ENCODE data around the gene CREBRF. TPM values are rescaled to one million over a fixed set of nuclear protein-coding genes. Genes with fewer than 3 reads are reported as not detected.

The CREBRF gene, protein sequence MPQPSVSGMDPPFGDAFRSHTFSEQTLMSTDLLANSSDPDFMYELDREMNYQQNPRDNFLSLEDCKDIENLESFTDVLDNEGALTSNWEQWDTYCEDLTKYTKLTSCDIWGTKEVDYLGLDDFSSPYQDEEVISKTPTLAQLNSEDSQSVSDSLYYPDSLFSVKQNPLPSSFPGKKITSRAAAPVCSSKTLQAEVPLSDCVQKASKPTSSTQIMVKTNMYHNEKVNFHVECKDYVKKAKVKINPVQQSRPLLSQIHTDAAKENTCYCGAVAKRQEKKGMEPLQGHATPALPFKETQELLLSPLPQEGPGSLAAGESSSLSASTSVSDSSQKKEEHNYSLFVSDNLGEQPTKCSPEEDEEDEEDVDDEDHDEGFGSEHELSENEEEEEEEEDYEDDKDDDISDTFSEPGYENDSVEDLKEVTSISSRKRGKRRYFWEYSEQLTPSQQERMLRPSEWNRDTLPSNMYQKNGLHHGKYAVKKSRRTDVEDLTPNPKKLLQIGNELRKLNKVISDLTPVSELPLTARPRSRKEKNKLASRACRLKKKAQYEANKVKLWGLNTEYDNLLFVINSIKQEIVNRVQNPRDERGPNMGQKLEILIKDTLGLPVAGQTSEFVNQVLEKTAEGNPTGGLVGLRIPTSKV
- total RNA-seq, result 15.7 and 16.3 TPM in 2 replicates

DNA sequence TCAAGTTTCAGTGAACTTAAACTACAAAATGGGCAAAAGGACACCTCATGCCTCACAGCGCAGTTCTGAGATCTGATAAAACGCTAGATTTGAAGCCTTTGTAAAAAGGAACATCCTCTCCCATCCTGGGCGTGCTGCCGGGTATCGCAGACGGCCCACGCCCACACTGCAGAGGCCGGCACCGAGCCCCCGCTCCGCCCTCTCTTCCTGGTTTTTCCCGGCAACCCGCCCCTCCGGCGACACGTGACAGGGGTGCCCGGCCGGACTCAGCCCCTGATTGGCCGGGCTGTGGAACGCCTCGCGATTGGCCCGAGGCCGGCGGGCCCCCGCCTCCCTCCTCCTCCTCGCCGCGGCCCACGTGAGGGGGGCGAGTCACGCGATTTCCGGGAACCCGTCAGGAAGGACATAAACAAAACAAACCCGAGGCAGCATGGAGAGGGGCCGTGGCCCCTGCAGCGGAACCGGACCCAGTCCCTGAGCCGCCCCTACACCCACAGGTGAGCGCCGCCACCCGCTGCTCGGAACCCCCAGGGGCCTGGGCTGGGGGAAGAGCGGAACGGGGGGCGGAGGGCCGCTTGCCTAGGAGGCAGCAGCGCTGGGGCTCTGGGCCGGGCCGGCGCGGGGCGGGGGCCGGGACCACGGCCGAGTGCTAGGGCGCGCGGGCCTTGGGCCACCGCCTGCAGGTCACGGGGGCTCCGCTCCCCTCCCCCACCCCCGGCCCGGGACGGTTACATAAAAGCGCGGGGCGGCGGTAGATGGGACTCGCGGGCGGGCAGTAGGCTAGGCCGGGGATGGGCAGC lies at the start of gene CREBRF:
TSS of gene CREBRF (plus strand) at position 370 of the 800 bp plus-strand sequence. CDS start 24,424 bp downstream, outside the sequence.

DNA sequence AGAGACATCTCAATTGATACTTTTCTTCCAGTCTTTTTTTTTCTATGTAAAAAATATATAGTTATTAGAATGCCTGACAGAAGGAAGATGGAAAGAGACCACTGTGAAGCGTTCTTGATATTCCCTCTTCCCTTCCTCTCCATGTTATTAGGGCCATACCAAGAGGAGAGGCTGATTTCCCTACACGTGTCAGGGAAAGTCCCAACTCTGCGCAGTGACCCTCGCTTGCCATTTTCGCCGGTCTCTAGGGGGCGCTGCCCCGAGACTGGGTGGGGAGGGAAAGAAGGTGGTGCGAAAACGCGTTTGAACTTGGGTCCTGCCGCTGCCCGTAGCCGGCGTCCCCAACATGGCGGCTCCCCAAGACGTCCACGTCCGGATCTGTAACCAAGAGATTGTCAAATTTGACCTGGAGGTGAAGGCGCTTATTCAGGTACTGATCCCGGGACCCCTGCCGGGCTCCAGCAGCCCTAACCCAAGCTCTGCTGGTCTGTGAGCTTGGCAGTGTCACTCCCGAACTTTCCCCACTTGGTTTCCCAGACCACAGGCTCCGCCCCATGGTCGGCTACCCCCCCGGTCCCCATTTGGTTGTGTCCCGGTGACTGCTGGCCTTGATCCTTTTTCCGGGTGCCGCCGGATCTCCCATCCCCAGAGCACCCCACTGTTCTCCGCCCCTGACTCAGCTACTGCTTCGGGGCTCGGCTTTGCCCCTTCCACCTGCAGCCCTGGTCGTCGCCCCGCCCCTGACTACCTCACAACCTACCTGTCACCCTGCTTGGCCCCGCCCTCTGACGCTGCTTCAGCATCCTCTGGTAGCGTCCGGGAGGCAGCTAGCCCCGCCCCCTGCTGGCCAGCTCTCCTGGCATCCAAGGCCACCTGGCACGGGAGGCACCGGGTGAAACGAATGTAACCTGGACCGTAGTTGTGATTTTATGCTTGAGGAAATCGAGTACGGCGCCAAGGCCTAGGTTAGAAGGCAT lies 88.3 kb downstream of the CREBRF start, which contains the start of gene BNIP1:
TSS of gene BNIP1 (plus strand) at position 332 of the 977 bp plus-strand sequence. CDS start at position 347, 15 bp downstream.

Other genes starting within 250 kb of the CREBRF start
- 115 and 132 TPM in 2 replicates for gene ERGIC1, start 222.1 kb upstream of the CREBRF start, total RNA-seq
- 19.1 and 34.8 TPM in 2 replicates for gene RPL26L1, start 96.9 kb upstream of the CREBRF start, total RNA-seq
- 128 and 138 TPM in 2 replicates for gene ATP6V0E1, start 72.6 kb upstream of the CREBRF start, total RNA-seq
- 8.8 and 12.0 TPM in 2 replicates for gene BNIP1, start 88.2 kb downstream of the CREBRF start, total RNA-seq
- gene NKX2-5, start 178.9 kb downstream of the CREBRF start, total RNA-seq, result not detected in 2 replicates